Prostate gland (tissue), 2 donors: ENCODE results near the gene CCDC148.

ENCODE experiments used
- POLR2A ChIP-seq: fragments of 450-650 bp; IDR thresholded peaks from one replicate; pipeline ENCODE4 v1.6.1; 2016; ENCODE audit warnings: antibody characterized with exemption, mild to moderate bottlenecking
- TF ChIP-seq, protein P1 (sequence below), 4 experiments: fragments of 200-600 bp in 2 of 4; fragments of 450-650 bp in 2 of 4; sonication (generic) in 2 of 4; IDR thresholded peaks; 1 replicate in 3 of 4; 2 replicates in 1 of 4; pipeline ENCODE4 v1.5.1; 2016 to 2019; ENCODE audit warnings: antibody characterized with exemption in 4 of 4, mild to moderate bottlenecking in 2 of 4, moderate library complexity in 2 of 4

DNA sequence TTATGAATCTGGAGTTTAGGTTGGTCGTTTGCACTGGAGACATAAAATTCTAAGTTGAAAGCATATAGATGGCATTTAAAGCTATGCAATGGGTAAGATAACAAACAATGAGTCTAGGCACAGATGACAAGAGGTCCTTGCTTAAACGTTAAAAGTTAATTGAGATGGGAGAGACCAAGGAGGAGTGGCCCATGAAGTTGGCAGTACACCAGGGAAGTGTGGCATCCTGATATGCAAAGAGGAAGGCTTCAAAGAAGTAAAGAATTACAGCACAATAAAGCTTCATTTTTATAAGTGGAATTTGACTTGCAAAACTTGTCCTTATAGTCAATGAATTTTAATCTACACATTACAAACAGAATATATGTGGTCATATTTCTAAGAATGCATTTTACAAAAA, 331.7 kb downstream of the CCDC148 start:
- TF ChIP-seq POLR2A = no peak
- TF ChIP-seq, protein P1, sequence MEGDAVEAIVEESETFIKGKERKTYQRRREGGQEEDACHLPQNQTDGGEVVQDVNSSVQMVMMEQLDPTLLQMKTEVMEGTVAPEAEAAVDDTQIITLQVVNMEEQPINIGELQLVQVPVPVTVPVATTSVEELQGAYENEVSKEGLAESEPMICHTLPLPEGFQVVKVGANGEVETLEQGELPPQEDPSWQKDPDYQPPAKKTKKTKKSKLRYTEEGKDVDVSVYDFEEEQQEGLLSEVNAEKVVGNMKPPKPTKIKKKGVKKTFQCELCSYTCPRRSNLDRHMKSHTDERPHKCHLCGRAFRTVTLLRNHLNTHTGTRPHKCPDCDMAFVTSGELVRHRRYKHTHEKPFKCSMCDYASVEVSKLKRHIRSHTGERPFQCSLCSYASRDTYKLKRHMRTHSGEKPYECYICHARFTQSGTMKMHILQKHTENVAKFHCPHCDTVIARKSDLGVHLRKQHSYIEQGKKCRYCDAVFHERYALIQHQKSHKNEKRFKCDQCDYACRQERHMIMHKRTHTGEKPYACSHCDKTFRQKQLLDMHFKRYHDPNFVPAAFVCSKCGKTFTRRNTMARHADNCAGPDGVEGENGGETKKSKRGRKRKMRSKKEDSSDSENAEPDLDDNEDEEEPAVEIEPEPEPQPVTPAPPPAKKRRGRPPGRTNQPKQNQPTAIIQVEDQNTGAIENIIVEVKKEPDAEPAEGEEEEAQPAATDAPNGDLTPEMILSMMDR (IDR thresholded peaks at IDR 0.05) = no peak
